Endothelial cell of hepatic sinusoid (primary cell): ENCODE measurements around the gene ATG7.

Experiments used
- in situ Hi-C: cut with HindIII; loops from 2 replicates; pipeline ENCODE4 v1.10.0; 2017; ENCODE audit warnings: low sequenced_read_pairs

Gene ATG7

GRCh38 chr3:11545186-11545851 is 273.1 kb downstream of the ATG7 start:
- in situ Hi-C loops = no loop called here

- in situ Hi-C loops = no loop called here
Measured at GRCh38 chr3:11546657-11547302, 274.6 kb downstream of the ATG7 start.

DNA sequence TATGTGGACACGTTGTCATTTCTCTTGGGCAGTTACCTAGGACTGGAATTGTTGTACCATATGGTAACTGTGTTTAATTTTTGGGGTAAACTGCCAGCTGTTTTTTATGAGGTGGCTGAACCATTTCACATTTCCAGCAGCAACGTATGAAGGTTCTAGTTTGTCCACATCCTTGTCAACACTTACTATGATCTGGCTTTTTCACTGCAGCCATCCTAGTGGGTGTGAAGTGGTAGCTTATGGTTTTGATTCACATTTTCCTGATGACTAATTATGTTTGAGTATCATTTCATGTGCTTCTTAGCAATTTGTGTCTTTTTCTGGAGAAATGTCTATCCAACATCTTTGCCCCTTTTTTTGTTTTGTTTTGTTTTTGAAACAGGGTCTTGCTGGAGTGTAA is 275.3 kb downstream of the ATG7 start:
- in situ Hi-C loops = no loop called here

DNA sequence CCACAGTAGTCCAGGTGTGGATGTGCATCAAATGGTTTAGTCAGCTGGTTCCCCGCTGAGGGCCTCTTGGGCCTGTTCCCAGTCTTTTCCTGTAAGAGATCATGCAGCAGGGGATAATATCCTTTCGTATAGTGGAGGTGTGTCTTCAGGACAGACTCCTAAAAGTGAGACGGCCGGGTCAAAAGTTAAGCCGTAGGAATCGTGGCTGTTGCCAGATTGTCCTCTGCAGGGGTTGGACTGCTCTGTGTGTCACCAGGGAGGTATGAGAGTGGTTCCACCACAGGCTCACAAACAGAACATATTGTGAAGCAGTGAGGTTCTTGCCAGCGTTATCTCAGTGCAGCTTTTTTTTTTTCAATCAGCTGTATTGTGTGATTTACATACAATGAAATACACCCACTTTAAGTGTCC is 276.5 kb downstream of the ATG7 start:
- in situ Hi-C loops = no loop called here

DNA sequence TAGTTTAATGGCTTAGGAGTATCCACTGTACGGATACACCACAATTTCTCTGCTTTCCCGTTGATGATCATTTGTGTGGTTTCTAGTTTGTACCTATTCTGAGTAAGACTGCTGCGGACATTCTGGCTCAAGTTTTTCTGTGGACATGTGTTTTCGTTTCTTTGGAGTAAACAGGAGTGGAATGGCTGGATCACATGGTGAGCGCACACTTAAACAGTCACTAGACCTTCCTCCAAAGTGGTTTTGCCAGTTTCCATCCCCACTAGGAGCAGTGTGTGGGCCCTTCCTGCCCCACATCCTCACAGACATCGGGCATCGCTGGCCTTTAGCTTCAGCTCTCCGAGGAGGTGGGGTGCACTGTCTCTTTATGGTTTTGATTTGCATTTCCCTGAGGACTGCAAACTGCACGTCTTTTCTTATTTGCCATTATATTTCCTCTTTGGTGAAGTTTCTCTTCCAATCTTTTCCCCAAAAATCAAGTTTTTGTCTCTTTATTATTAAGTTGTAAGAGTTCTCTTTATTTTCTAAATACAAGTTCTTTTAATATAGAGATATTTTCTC is 277.5 kb downstream of the ATG7 start:
- in situ Hi-C loops = no loop called here

- in situ Hi-C loops = no loop called here
Measured at GRCh38 chr3:11551036-11551435, 278.8 kb downstream of the ATG7 start.

DNA sequence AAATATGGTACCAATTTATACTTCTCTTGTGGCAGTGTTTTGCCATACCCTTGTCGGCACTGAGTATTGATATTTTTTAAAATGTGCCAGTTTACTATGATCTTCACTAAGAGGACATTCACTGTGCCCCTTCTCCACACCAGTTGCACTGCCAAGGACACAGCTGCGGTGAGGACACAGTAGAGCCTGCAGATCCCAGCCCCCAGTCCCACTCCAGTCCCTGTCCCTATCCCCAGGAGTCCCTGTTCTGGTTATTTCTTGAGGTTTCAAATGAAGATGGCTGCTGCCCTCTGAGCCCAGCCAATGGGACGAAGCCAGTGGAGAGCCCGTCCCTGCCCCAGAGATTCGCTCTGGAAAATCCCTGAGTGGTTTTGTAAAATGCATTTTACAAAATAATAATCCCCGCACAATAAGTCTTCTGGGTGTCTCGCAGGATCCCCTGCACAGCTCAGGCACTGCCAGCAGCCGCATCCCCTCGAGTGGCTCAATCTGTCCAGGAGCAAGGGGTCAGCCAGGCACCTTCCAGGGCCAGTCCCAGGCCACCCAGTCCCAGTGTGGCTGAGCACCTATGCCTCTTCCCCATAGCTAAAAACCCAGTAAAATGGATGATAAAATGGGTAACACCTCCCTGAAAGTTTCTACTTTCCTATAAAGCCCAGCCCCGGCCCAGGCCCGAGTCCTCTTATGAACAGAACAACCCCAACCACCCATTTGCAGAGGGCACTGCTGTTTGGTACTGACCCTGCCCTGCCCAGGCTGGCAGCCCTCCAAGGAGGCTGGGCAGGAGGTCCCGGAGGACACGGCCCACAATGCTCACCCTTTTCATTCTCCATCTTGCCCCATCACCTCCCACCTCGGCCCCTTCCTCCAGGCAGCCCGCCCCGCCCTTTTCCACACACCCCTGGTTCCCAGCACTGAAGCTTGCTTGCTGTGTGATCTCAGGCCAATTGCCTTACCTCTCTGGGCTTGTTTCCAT is 280.4 kb downstream of the ATG7 start:
- in situ Hi-C loops = no loop called here

DNA sequence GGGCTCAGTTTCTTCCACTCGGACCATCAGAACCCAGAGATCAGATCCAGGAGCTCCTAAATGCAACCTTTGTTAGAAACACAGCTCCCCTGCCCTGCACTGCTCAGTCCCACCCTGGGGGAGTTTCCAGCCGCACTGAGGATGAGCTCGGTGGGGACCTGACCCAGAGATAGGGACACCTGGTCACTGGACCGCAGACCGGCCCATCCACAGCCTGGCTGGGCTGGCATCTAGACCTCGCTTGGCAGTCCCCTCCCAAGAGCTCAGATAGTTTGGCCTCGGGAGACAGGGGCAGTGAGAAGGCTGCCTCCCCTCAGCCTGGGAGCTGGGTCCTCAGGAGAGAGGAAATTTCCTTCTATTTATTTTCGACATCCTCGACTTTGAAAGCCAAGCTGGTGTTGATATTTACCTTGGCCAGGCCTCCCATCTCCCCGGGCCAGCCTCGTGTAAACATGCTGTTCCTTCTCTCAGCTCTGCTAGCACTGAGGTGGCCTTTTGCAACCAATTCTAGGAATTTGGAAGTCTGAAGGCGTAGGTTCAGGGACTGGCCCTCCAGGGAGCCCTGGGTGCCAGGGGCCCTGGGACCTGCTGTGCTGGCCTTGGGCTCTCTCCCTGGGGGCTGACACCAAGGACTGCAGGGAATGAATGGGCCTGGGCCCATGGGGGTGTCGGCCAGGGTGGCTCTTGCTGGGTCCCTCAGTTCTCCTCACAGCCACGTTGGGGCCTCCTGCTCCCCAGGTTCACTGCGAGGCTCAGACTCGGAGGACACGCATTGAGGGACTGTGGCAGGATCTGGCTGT is 281.4 kb downstream of the ATG7 start:
- in situ Hi-C loops = no loop called here

DNA sequence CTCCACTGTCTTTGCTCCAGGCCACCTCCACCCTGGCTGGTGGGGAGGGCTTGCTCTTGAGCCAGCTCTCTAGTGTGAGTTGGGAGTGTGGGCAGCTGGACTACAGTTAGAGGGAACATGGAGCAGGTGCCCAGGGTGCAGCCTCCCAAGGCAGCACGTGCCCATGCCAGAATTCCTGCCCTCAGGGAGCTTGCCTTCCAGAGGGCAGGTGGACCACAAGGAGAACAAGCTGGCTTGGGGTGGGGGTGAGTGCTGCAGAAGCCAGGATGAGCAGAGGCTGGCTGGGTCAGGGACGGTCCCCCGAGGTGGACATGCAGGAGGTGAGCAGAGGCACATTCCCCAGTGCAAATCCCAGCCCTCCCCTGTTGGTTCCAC is 282.0 kb downstream of the ATG7 start:
- in situ Hi-C loops = no loop called here

DNA sequence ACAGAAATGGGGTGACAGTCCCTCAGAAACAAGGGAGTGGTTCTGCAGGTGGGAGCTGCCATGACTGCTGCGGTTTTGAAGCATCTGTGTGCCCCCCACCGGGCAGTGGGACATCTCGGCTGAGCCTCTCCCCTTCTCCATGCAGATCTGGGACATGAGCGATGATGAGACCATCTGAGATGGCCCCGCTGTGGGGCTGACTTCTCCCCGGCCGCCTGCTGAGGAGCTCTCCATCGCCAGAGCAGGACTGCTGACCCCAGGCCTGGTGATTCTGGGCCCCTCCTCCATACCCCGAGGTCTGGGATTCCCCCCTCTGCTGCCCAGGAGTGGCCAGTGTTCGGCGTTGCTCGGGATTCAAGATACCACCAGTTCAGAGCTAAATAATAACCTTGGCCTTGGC is 282.5 kb downstream of the ATG7 start:
- in situ Hi-C loops = no loop called here

- in situ Hi-C loops = no loop called here
Measured at GRCh38 chr3:11555211-11555782, 283.1 kb downstream of the ATG7 start.

- in situ Hi-C loops = no loop called here
Measured at GRCh38 chr3:11555881-11556633, 283.9 kb downstream of the ATG7 start.

- in situ Hi-C loops = no loop called here
Measured at GRCh38 chr3:11556851-11557644, 284.9 kb downstream of the ATG7 start.

DNA sequence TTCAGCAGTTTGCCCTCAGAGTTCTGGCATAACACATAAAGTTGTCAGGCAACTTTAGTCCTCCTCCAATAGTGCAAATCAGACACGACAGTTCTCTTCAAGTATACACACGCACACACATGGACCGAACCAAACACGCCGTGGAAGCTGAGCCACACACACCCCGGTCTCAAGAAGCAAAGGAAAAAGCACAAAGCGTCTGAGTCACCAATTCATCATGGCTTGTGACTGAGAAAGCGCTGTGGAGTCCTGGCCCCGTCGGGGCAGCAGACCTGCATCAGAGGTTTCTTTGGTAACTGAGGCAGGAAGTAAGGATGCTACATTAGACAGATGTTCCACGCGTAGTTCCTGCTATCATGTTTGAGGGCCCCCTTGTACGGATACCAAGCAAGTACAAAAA is 285.8 kb downstream of the ATG7 start:
- in situ Hi-C loops = no loop called here

GRCh38 chr3:11558411-11558903 is 286.3 kb downstream of the ATG7 start:
- in situ Hi-C loops = no loop called here

- in situ Hi-C loops = no loop called here
Measured at GRCh38 chr3:11558918-11559815, 287.0 kb downstream of the ATG7 start.

GRCh38 chr3:11559816-11560633 is 287.8 kb downstream of the ATG7 start:
- in situ Hi-C loops = no loop called here
